CD4-positive, alpha-beta T cell treated with Interleukin-15 for 1 hour (primary cell): Measurements from ENCODE around the gene ATG16L1.
A peak's percentile ranks its signal among the peaks of the same experiment; 100 is the strongest.

Source experiments
- DNase-seq: peaks from one replicate; pipeline ENCODE4 v3.0.0-alpha.2; 2020

Gene ATG16L1

GRCh38 chr2:233300401-233300800 is 48.9 kb downstream of the ATG16L1 start:
- no peak for DNase-seq

- DNase-seq, result no peak
These were observed 49.8 kb downstream of the ATG16L1 start for GRCh38 chr2:233301248-233301647.

- DNase-seq, result no peak
These were observed 50.3 kb downstream of the ATG16L1 start for GRCh38 chr2:233301811-233302210.

- no peak for DNase-seq
These were observed 51.8 kb downstream of the ATG16L1 start for GRCh38 chr2:233303252-233303651.

- no peak for DNase-seq
These were observed 56.1 kb downstream of the ATG16L1 start, which contains the start of gene SAG for GRCh38 chr2:233307565-233307964. Gene SAG, plus strand, starts transcription at chr2:233307816. Its CDS starts 1,374 bp downstream, at chr2:233309190.

- DNase-seq, result no peak
These were observed 59.9 kb downstream of the ATG16L1 start for GRCh38 chr2:233311241-233311926.

- DNase-seq, result no peak
These were observed 61.4 kb downstream of the ATG16L1 start for GRCh38 chr2:233312874-233313273.

GRCh38 chr2:233314180-233314925 is 62.9 kb downstream of the ATG16L1 start:
- DNase-seq, result no peak

- DNase-seq, result no peak
These were observed 65.9 kb downstream of the ATG16L1 start for GRCh38 chr2:233317196-233317943.

- no peak for DNase-seq
These were observed 67.8 kb downstream of the ATG16L1 start for GRCh38 chr2:233319256-233319655.

- DNase-seq, result no peak
These were observed 69.0 kb downstream of the ATG16L1 start for GRCh38 chr2:233320470-233320869.

- no peak for DNase-seq
These were observed 69.7 kb downstream of the ATG16L1 start for GRCh38 chr2:233321166-233321565.

GRCh38 chr2:233323851-233324250 is 72.4 kb downstream of the ATG16L1 start:
- DNase-seq, result no peak

GRCh38 chr2:233325256-233325655 is 73.8 kb downstream of the ATG16L1 start:
- DNase-seq, result no peak

- DNase-seq, result no peak
These were observed 74.3 kb downstream of the ATG16L1 start for GRCh38 chr2:233325814-233326213.

- DNase-seq, result no peak
These were observed 75.0 kb downstream of the ATG16L1 start for GRCh38 chr2:233326500-233326899.

- peak; percentile 9 for DNase-seq
These were observed 77.4 kb downstream of the ATG16L1 start for GRCh38 chr2:233328922-233329321.

- peak; percentile 12 for DNase-seq
These were observed 78.1 kb downstream of the ATG16L1 start for GRCh38 chr2:233329489-233330135.

GRCh38 chr2:233331536-233331935 is 80.1 kb downstream of the ATG16L1 start:
- peak; percentile 93 for DNase-seq

- peak; percentile 1 for DNase-seq
These were observed 80.7 kb downstream of the ATG16L1 start for GRCh38 chr2:233332125-233332524.

GRCh38 chr2:233334915-233335314 is 83.4 kb downstream of the ATG16L1 start:
- peak; percentile 15 for DNase-seq

GRCh38 chr2:233336091-233336490 is 84.6 kb downstream of the ATG16L1 start:
- peak; percentile 3 for DNase-seq

- peak; percentile 5 for DNase-seq
These were observed 85.1 kb downstream of the ATG16L1 start for GRCh38 chr2:233336541-233336940.
